ENCODE results near the gene ADAMTSL1. TPM values are rescaled to one million over a fixed set of nuclear protein-coding genes. Genes with fewer than 3 reads are reported as not detected.

The ADAMTSL1 gene
- total and polyA plus RNA-seq, 2 of the 8 experiments (the other 6 are each of a cell fraction or from before 2014, with no cell fraction given), result 0.84 to 1.1 TPM

- H3K14ac ChIP-seq (ENCODE audit: insufficient read length), result no peak overlapping the region
- ChIA-PET POLR2A (ENCODE audit: partially characterized antibody) (no interaction called here), CTCF (ENCODE audit: partially characterized antibody) (no interaction called here)
- no peak overlapping the region for H2BK12ac ChIP-seq (ENCODE audit: low read depth, low read length)
- H3K36me3 ChIP-seq (ENCODE audit: control insufficient read depth in 2 of 4, insufficient read depth in 4 of 4, low read length in 3 of 4), result no peaks in the 10 kb centered on the region
- DNase-seq (ENCODE audit: low read depth in 1 of 2, low spot score in 2 of 2) (no peak), FAIRE-seq (no peak)
- H2BK20ac ChIP-seq (ENCODE audit: low read length), result no peak overlapping the region
- H3K56ac ChIP-seq (replicated peaks; ENCODE audit: insufficient read length, low read depth, low read length), result no peak overlapping the region
- H2BK120ac ChIP-seq (replicated peaks; ENCODE audit: low read depth, low read length), result no peak overlapping the region
- H2BK15ac ChIP-seq (ENCODE audit: low read length), result no peak overlapping the region
- no peaks in the 10 kb centered on the region for H3K79me1 ChIP-seq (ENCODE audit: low read depth, low read length)
- no peak overlapping the region for H2AK5ac ChIP-seq (ENCODE audit: low read depth, low read length)
- H3K23ac ChIP-seq (ENCODE audit: insufficient read length), result no peak overlapping the region
- H3K27me3 ChIP-seq (replicated peaks in 1 of 4; ENCODE audit: control insufficient read depth in 3 of 4, extremely low read depth in 1 of 4, insufficient read depth in 3 of 4, low read length in 3 of 4), result no peaks in the 10 kb centered on the region
- no peaks in the 10 kb centered on the region for H3K9me3 ChIP-seq (ENCODE audit: insufficient read depth in 2 of 2, low read depth in 1 of 2, low read length in 1 of 2)
- no peaks in the 10 kb centered on the region for H3K79me2 ChIP-seq (ENCODE audit: control insufficient read depth in 1 of 2, insufficient read depth in 2 of 2, low read length in 2 of 2)
- no peaks in the 10 kb centered on the region for H3K4me1 ChIP-seq (replicated peaks in 1 of 4; ENCODE audit: control insufficient read depth in 3 of 4, insufficient read depth in 4 of 4, low read length in 3 of 4)
- no peak overlapping the region for H4K8ac ChIP-seq (ENCODE audit: extremely low read depth, insufficient read depth, low read length)
- H3K9ac ChIP-seq (replicated peaks in 1 of 4; ENCODE audit: extremely low read depth in 1 of 4, low read depth in 3 of 4, low read length in 3 of 4), result no peak overlapping the region
- no peak overlapping the region for H3K4me2 ChIP-seq (ENCODE audit: insufficient read depth in 1 of 2, low read depth in 2 of 2, low read length in 2 of 2)
- no peak overlapping the region for H3K18ac ChIP-seq (ENCODE audit: extremely low read depth, low read length)
- no peak overlapping the region for H4K91ac ChIP-seq (replicated peaks; ENCODE audit: insufficient read length, low read length)
- H4K5ac ChIP-seq (ENCODE audit: insufficient read length, low read depth, low read length), result no peak overlapping the region
- H3K23me2 ChIP-seq (ENCODE audit: low read depth, low read length), result no peaks in the 10 kb centered on the region; the same call in 1 of the 2 replicates
- no peaks in the 10 kb centered on the region for H4K20me1 ChIP-seq (replicated peaks in 1 of 2; ENCODE audit: control insufficient read depth in 1 of 2, insufficient read depth in 2 of 2, low read length in 2 of 2)
- no peak overlapping the region for H3K4ac ChIP-seq (replicated peaks; ENCODE audit: insufficient read length, low read depth, low read length)
- 97 to 100% methylated on average over 1 to 4 of the region's 4 CpGs for WGBS, 2 experiments (ENCODE audit: extremely low coverage in 1 of 2, insufficient coverage in 1 of 2, insufficient read length in 1 of 2, insufficient replicate concordance in 2 of 2, low coverage in 1 of 2, low lambda C conversion rate in 2 of 2, missing lambda C conversion rate in 1 of 2)
- H3K27ac ChIP-seq (ENCODE audit: low read depth, low read length), result no peak overlapping the region
- no peak overlapping the region for H2BK5ac ChIP-seq (ENCODE audit: low read depth, low read length)
- H2AFZ ChIP-seq (ENCODE audit: low read length), result no peak overlapping the region
- TF ChIP-seq BRCA1 (IDR thresholded peaks at IDR 0.05; ENCODE audit: low read depth, low read length), result no peak
- no peak for TF ChIP-seq GTF2F1 (IDR thresholded peaks at IDR 0.05; ENCODE audit: borderline replicate concordance, low read depth, low read length)
- TF ChIP-seq PHF8 (conservative IDR thresholded peaks at IDR 0.05; ENCODE audit: low read depth, low read length), result no peak
- no peak for TF ChIP-seq EGR1 (IDR thresholded peaks at IDR 0.05; ENCODE audit: borderline replicate concordance, low read depth, low read length)
- no peak for TF ChIP-seq RNF2 (IDR thresholded peaks at IDR 0.05; ENCODE audit: borderline replicate concordance, low read depth, low read length, missing control alignments, poor library complexity, severe bottlenecking)
- no peak for TF ChIP-seq TBP (IDR thresholded peaks at IDR 0.05; ENCODE audit: low read depth, low read length)
- TF ChIP-seq RXRA (IDR thresholded peaks at IDR 0.05; ENCODE audit: insufficient read depth, low read depth, low read length), result no peak
- no peak for TF ChIP-seq MAFK (IDR thresholded peaks at IDR 0.05; ENCODE audit: low read depth, low read length)
- no peak for TF ChIP-seq EZH2 (IDR thresholded peaks at IDR 0.05; ENCODE audit: low read depth, low read length, severe bottlenecking)
- TF ChIP-seq ASH2L (IDR thresholded peaks at IDR 0.05; ENCODE audit: low read length), result no peak
- H3K4me3 ChIP-seq (ENCODE audit: extremely low read depth in 1 of 4, insufficient read depth in 2 of 4, low read depth in 3 of 4, low read length in 4 of 4), result no peak overlapping the region
These were observed 285.9 kb downstream of the ADAMTSL1 start for GRCh38 chr9:18759827-18760226.

All from H1 (cell line).